Body of pancreas (tissue), 4 donors: ENCODE measurements around the gene PEX11A.

Source experiments
- CTCF ChIP-seq, 7 experiments: fragments of 450-650 bp in 4 of 7; fragments of 200-600 bp in 3 of 7; sonication (generic) in 3 of 7; IDR thresholded peaks; one replicate each; pipeline ENCODE4 v1.5.1; 2016 to 2019; ENCODE audit warnings: antibody characterized with exemption in 7 of 7
- POLR2A ChIP-seq, 3 donors: fragments of 450-650 bp; IDR thresholded peaks; one replicate each; pipeline ENCODE4 v1.6.1; 2016; ENCODE audit warnings: antibody characterized with exemption in 3 of 3, mild to moderate bottlenecking in 2 of 3

- TF ChIP-seq POLR2A (IDR thresholded peaks at IDR 0.05) (no peak), CTCF (IDR thresholded peaks at IDR 0.05) (no peak)
These were observed 22.9 kb downstream of the PEX11A start for GRCh38 chr15:89667706-89667960.
